Testis (tissue), 2 donors: Measurements from ENCODE around the gene PLLP.

ENCODE experiments used
- POLR2A ChIP-seq: fragments of 450-650 bp; IDR thresholded peaks from one replicate; pipeline ENCODE4 v1.6.1; 2017; ENCODE audit warnings: antibody characterized with exemption, mild to moderate bottlenecking, moderate library complexity
- TF ChIP-seq, protein P1 (sequence below), 3 experiments: fragments of 450-650 bp in 2 of 3; fragments of 200-600 bp in 1 of 3; sonication (generic) in 1 of 3; IDR thresholded peaks; one replicate each; pipeline ENCODE4 v1.5.1; 2016 to 2019; ENCODE audit warnings: antibody characterized with exemption in 3 of 3, mild to moderate bottlenecking in 2 of 3, moderate library complexity in 1 of 3

DNA sequence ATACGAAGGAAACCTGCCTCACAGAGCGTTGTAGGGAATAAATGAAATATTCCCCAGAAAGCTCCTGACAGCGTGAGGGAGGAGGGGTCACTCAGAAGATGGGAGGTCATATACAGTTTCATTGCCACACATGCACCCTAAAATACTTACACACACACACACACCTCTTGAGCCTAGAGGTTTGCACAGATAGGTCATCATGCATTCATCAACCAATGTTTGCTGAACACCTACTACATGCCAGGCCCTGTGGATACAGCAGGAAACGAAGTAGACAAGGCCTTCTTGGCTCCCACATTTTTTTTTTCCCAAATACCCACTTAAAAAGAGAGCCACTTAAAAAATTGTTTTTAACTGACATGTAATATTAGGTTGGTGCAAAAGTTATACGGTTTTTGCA, 907 bp upstream of the PLLP start:
- no peak for TF ChIP-seq POLR2A
- TF ChIP-seq, protein P1, sequence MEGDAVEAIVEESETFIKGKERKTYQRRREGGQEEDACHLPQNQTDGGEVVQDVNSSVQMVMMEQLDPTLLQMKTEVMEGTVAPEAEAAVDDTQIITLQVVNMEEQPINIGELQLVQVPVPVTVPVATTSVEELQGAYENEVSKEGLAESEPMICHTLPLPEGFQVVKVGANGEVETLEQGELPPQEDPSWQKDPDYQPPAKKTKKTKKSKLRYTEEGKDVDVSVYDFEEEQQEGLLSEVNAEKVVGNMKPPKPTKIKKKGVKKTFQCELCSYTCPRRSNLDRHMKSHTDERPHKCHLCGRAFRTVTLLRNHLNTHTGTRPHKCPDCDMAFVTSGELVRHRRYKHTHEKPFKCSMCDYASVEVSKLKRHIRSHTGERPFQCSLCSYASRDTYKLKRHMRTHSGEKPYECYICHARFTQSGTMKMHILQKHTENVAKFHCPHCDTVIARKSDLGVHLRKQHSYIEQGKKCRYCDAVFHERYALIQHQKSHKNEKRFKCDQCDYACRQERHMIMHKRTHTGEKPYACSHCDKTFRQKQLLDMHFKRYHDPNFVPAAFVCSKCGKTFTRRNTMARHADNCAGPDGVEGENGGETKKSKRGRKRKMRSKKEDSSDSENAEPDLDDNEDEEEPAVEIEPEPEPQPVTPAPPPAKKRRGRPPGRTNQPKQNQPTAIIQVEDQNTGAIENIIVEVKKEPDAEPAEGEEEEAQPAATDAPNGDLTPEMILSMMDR (IDR thresholded peaks at IDR 0.05) = no peak
